SK-N-SH treated with all-trans-retinoic acid at 6 μM for 48 hours (cell line): Measurements from ENCODE around the gene GBF1.

Source experiments
- ARNTL ChIP-seq: fragments of 450-650 bp; formaldehyde crosslinking; IDR thresholded peaks from 2 replicates; pipeline ENCODE4 v1.5.0; 2020; ENCODE audit warnings: low read depth, mild to moderate bottlenecking, moderate library complexity, borderline replicate concordance
- PPARA ChIP-seq: fragments of 250-450 bp; sonication (Bioruptor Pico); IDR thresholded peaks from 2 replicates; pipeline ENCODE4 v1.5.0; 2020; ENCODE audit warnings: mild to moderate bottlenecking, borderline replicate concordance

GRCh38 chr10:102389894-102390293 lies 144.6 kb downstream of the GBF1 start:
- no peak for TF ChIP-seq PPARA (CRISPR knock-in tag)
- TF ChIP-seq ARNTL (CRISPR knock-in tag), result no peak
